Transverse colon (tissue), 4 donors: ENCODE data around the gene TNS1. TPM values are rescaled to one million over a fixed set of nuclear protein-coding genes. Genes with fewer than 3 reads are reported as not detected.

Experiments
- DNase-seq: peaks from one replicate; pipeline ENCODE4 v3.0.0-alpha.2; 2019
- H3K27ac ChIP-seq, 4 donors: fragments of 200-600 bp; sonication (generic); 2 replicates each; pipeline ENCODE4 v1.5.1; 2016 to 2018; ENCODE audit warnings: inconsistent platforms in 4 of 4
- H3K27me3 ChIP-seq: fragments of 200-600 bp; sonication (generic); 2 replicates; pipeline ENCODE4 v1.5.1; 2017; ENCODE audit warnings: inconsistent platforms
- H3K36me3 ChIP-seq, 4 donors: fragments of 200-600 bp; sonication (generic); 2 replicates each; pipeline ENCODE4 v1.5.1; 2017 to 2019; ENCODE audit warnings: inconsistent platforms in 4 of 4
- H3K4me1 ChIP-seq, 4 donors: fragments of 200-600 bp; sonication (generic); 2 replicates each; pipeline ENCODE4 v1.5.1; 2017 to 2020; ENCODE audit warnings: inconsistent platforms in 4 of 4
- H3K4me3 ChIP-seq, 4 donors: fragments of 200-600 bp; sonication (generic); 1 replicate in 1 of 4; 2 replicates in 3 of 4; pipeline versions ENCODE4 v1.5.1 to v1.6.1; 2017 to 2019; ENCODE audit warnings: inconsistent platforms in 4 of 4
- H3K9me3 ChIP-seq, 2 donors: fragments of 200-600 bp; sonication (generic); 2 replicates each; pipeline ENCODE4 v1.5.1; 2017 to 2019; ENCODE audit warnings: inconsistent platforms in 2 of 2
- CTCF ChIP-seq, 5 experiments: fragments of 200-600 bp in 3 of 5; fragments of 450-650 bp in 2 of 5; sonication (generic) in 3 of 5; IDR thresholded peaks; 1 replicate in 2 of 5; 2 replicates in 3 of 5; pipeline ENCODE4 v1.5.1; 2016 to 2017; ENCODE audit warnings: antibody characterized with exemption in 5 of 5, inconsistent platforms in 3 of 5, mild to moderate bottlenecking in 2 of 5, moderate library complexity in 1 of 5
- EP300 ChIP-seq: sonication (generic); formaldehyde crosslinking; IDR thresholded peaks from one replicate; pipeline ENCODE4 v1.6.1; 2017; ENCODE audit warnings: antibody characterized with exemption, low read depth
- POLR2A ChIP-seq: fragments of 450-650 bp; IDR thresholded peaks from one replicate; pipeline ENCODE4 v1.6.1; 2016; ENCODE audit warnings: antibody characterized with exemption, mild to moderate bottlenecking, moderate library complexity
- POLR2AphosphoS5 ChIP-seq, 3 donors: sonication (generic); formaldehyde crosslinking; IDR thresholded peaks; one replicate each; pipeline ENCODE4 v1.6.1; 2016; ENCODE audit warnings: antibody characterized with exemption in 3 of 3
- WGBS, 2 donors: methylation state at CpG; one replicate each; pipeline ENCODE4 v1.1.5; 2018; ENCODE audit warnings: low coverage in 1 of 2; 5-methylcytosine and 5-hydroxymethylcytosine counted together
- in situ Hi-C, 4 donors: fragments of 200-750 bp; cut with MboI; loops; one replicate each; pipeline versions ENCODE4 v1.15.0 to v1.15.1; 2017; ENCODE audit warnings: low sequenced_read_pairs in 3 of 4, low pct_ligation_motif_present in 1 of 4, low pct_unique_long_range_greater_than_20kb in 1 of 4
- intact Hi-C: fragments of 100-400 bp; cut with DNase I; formaldehyde crosslinking; loops from one replicate; pipeline ENCODE4 v1.15.1; 2023; ENCODE audit warnings: low total_unique reads
- total RNA-seq, 4 donors: library from RNA; depleted of rRNA; stranded (reverse); fragments of >200 nt; gene quantifications; one replicate each; pipeline ENCODE4 v1.1.0, GENCODE V29; 2016

Gene TNS1
- total RNA-seq, 4 donors from 2014 or later = 101 to 487 (median 231) TPM

DNA sequence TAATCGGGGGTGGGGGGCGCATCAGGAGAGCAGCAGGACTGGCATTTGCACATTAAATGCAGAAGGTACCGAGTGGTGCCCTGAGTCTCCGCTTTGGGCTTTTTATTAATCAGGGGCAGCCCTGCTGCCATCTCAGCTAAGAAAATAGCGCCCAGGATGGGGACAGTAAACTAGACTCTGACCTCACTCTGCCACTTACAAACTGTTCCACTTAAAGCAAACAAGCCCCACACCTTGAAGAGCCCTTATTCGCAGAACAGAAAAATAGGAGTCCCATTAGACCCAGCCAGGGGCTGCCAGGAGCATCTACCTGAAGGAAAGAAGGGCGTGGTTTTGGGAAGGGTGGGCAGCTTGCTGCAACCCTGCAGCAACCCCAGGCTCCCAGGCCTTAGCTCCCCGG is 165.3 kb downstream of the TNS1 start:
- DNase-seq = no peak
- no peaks in the 10 kb centered on the region for H3K9me3 ChIP-seq
- intact Hi-C loops = no loop called here
- 54 to 64% methylated on average over 2 to 8 of the region's 8 CpGs for WGBS, 2 donors
- TF ChIP-seq CTCF (IDR thresholded peaks at IDR 0.05) = no peak
- TF ChIP-seq POLR2AphosphoS5 (IDR thresholded peaks at IDR 0.05) = no peak
- peak overlapping the region; percentile 75 to 91 (median 85) for H3K27ac ChIP-seq
- in situ Hi-C loops = no loop called here
- H3K4me3 ChIP-seq = no peak overlapping the region
- peaks cover 11 to 50% (median 33%) of the 10 kb centered on the region in 4 donors for H3K4me1 ChIP-seq
- no peaks in the 10 kb centered on the region for H3K36me3 ChIP-seq
- no peaks in the 10 kb centered on the region for H3K27me3 ChIP-seq

DNA sequence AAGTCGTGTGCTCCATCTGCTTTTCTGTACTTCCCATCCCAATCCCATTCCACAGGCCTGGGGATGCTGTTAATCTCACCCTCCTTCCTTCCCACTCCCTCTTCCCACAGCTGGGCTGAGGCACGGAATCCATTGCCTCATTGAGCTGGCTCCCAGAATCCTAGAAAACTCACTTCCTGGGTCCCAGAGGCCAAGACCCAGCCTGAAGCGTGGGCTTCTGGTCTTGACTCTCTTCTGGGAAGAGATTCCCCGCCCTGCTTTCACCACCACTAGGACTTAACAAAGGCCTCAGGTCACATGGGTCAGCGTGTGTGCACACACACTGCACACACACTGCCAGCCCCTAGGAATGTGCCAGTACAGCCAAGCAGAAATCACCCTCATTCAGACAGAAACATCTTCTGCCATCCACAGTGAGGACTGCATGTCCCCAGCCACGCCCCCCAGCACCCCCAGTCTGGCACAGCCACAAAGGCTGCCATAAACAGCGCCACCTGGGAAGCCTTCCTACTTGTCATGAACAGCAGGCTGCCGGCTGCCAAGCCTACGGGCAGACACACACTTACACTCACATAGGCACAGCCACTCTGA is 165.8 kb downstream of the TNS1 start:
- in situ Hi-C loops = no loop called here
- intact Hi-C loops = no loop called here
- peak overlapping the region; percentile 75 to 91 (median 85) for H3K27ac ChIP-seq
- H3K27me3 ChIP-seq = no peaks in the 10 kb centered on the region
- peak; percentile 76 for TF ChIP-seq EP300
- TF ChIP-seq POLR2A = no peak
- peak in 1 of 5 experiments; percentile 17 for TF ChIP-seq CTCF (IDR thresholded peaks at IDR 0.05)
- peak; percentile 61 to 71 (median 62) for TF ChIP-seq POLR2AphosphoS5 (IDR thresholded peaks at IDR 0.05)
- 24 to 44% methylated on average over 2 to 9 of the region's 9 CpGs for WGBS, 2 donors
- peak; percentile 71 for DNase-seq
- no peaks in the 10 kb centered on the region for H3K9me3 ChIP-seq
- H3K36me3 ChIP-seq = no peaks in the 10 kb centered on the region
- H3K4me3 ChIP-seq = no peak overlapping the region
- peaks cover 11 to 48% (median 33%) of the 10 kb centered on the region in 4 donors for H3K4me1 ChIP-seq

DNA sequence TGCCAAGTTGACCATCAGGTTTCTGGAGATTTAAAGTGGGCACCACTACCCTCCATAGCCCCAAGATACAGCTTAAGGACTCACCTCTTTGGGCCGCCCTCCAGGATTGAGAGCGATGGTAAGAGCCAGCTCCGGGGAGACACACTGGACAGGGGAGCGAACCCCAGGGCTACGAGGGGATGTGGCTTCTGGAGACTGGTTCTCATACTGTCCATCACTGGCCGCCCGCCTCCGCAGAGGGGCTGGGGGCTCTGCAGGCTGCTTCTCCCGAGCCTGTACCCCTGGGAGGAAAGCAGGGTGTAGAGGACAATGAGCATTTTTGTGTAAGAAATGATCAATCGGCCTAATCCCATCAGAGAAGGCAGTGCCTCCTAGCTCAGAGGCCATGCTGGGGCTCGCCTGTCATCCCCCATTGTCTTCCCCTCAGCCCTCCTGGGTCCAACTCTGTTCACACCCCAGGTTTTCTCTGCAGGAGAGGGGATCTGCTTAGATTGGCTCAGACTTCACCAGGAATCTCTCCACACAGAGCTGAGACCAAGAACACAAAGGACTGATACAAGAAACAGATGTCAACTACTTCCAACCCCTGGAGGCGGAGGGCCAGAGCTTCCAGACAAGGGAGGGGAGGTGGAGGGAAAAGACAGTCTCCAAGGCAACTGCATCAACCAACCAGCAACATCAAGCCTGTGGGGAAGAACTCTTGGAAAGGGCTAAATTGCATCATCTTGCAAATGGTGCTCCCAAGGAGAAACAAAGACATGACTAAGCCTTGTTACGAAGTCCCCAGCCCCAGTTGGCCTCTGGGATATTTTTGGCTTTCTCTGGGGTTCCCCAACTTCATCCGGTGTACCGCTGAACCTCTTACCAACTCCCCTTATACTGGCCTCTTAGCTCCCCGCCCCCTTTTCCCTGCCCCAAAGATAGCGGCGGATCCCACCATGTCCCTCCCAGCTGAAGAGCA is 166.6 kb downstream of the TNS1 start:
- 72 to 78% methylated on average over 6 to 18 of the region's 18 CpGs for WGBS, 2 donors
- peak; percentile 50 for DNase-seq

GRCh38 chr2:217834744-217835513 is 167.9 kb downstream of the TNS1 start:
- H3K27me3 ChIP-seq = no peaks in the 10 kb centered on the region
- H3K27ac ChIP-seq = peak overlapping the region; percentile 75 to 91 (median 85)
- H3K4me1 ChIP-seq = peaks cover 11 to 38% (median 30%) of the 10 kb centered on the region in 4 donors
- H3K36me3 ChIP-seq = peaks cover 0 to 6% (median 0%) of the 10 kb centered on the region in 4 donors
- in situ Hi-C loops = no loop called here
- H3K9me3 ChIP-seq = no peaks in the 10 kb centered on the region
- intact Hi-C loops = no loop called here
- 88 to 97% methylated on average over 5 to 11 of the region's 11 CpGs for WGBS, 2 donors
- DNase-seq = no peak
- no peak overlapping the region for H3K4me3 ChIP-seq
- TF ChIP-seq POLR2AphosphoS5 (IDR thresholded peaks at IDR 0.05) (no peak), EP300 (no peak), POLR2A (no peak), CTCF (IDR thresholded peaks at IDR 0.05) (no peak)

More for the DNA sequence above, 166.6 kb downstream of the TNS1 start:
- Histone ChIP-seq H3K9me3 (no peaks in the 10 kb centered on the region), H3K27ac (peak overlapping the region; percentile 75 to 91 (median 85)), H3K4me3 (no peak overlapping the region), H3K27me3 (no peaks in the 10 kb centered on the region), H3K36me3 (no peaks in the 10 kb centered on the region), H3K4me1 (peaks cover 11 to 43% (median 33%) of the 10 kb centered on the region in 4 donors)
- no peak for TF ChIP-seq EP300
- TF ChIP-seq POLR2AphosphoS5 (IDR thresholded peaks at IDR 0.05) = peak; percentile 39 to 54 (median 49)
- intact Hi-C loops = no loop called here
- in situ Hi-C loops = no loop called here
